ENCODE measurements around the gene RABAC1. TPM values are rescaled to one million over a fixed set of nuclear protein-coding genes. Genes with fewer than 3 reads are reported as not detected.

The RABAC1 gene
- total and polyA plus RNA-seq, 10 of the 15 experiments (the other 5 are each of a cell fraction or from before 2014, with no cell fraction given): 10.9 to 115 (median 49.2) TPM

GRCh38 chr19:41990028-41990427, 30.9 kb upstream of the RABAC1 start:
- in situ Hi-C loops (cut with MboI) (no loop called here), intact Hi-C loops (cut with micrococcal nuclease; ENCODE audit: unreplicated experiment) (no loop called here)
- ChIA-PET POLR2A (no interaction called here), SMC1A (ENCODE audit: uncharacterized antibody, unreplicated experiment) (no interaction called here), CTCF (no interaction called here), RAD21 (ENCODE audit: unreplicated experiment) (no interaction called here)
- H3K4me2 ChIP-seq (ENCODE audit: control insufficient read depth, insufficient read depth): no peak overlapping the region
- no peak overlapping the region for H3K4me3 ChIP-seq
- no peak for TF ChIP-seq HSF1 (IDR thresholded peaks at IDR 0.05; ENCODE audit: low read depth, low read length)
- TF ChIP-seq E2F8 (IDR thresholded peaks at IDR 0.05; ENCODE audit: low read depth, partially characterized antibody): no peak
- TF ChIP-seq HDAC6 (IDR thresholded peaks at IDR 0.05; ENCODE audit: unreplicated experiment): no peak
- no peak for TF ChIP-seq GATAD2B (conservative IDR thresholded peaks at IDR 0.05; ENCODE audit: low read depth)
- no peak for TF ChIP-seq ZBTB40 (IDR thresholded peaks at IDR 0.05; ENCODE audit: borderline replicate concordance)
- no peak for TF ChIP-seq GABPA (IDR thresholded peaks at IDR 0.05; ENCODE audit: low read depth)
- no peak for TF ChIP-seq IRF4 (IDR thresholded peaks at IDR 0.05; ENCODE audit: low read depth, low read length)
- no peak for TF ChIP-seq RELB (IDR thresholded peaks at IDR 0.05; ENCODE audit: low read depth)
- no peak for TF ChIP-seq CBX5 (IDR thresholded peaks at IDR 0.05; ENCODE audit: low read depth)
- TF ChIP-seq MLLT1 (IDR thresholded peaks at IDR 0.05): no peak
- TF ChIP-seq ASH2L (IDR thresholded peaks at IDR 0.05; ENCODE audit: borderline replicate concordance, low read depth): no peak
- BruUV-seq (replicated peaks): no TSS peak
- no peak overlapping the region for H3K9ac ChIP-seq (ENCODE audit: control insufficient read depth, insufficient read depth, low read length)
- DNase-seq (ENCODE audit: low read depth, low spot score) (no peak), ATAC-seq (no peak), FAIRE-seq (no peak)
- 35% methylated on average over 4 of the region's 4 CpGs for WGBS (ENCODE audit: insufficient coverage, insufficient replicate concordance, low lambda C conversion rate, missing lambda C conversion rate)
- no peaks in the 10 kb centered on the region for H3K79me2 ChIP-seq (ENCODE audit: control insufficient read depth, insufficient read depth, low read length)
- H3K9me3 ChIP-seq (replicated peaks; ENCODE audit: control insufficient read depth, insufficient read depth, low read length): no peaks in the 10 kb centered on the region
- H4K20me1 ChIP-seq (ENCODE audit: control insufficient read depth, insufficient read depth): no peaks in the 10 kb centered on the region
- H3K27me3 ChIP-seq (replicated peaks in 1 of 2; ENCODE audit: control insufficient read depth in 2 of 2, insufficient read depth in 2 of 2, low read length in 1 of 2): peaks cover 0 to 1% of the 10 kb centered on the region in 2 experiments; a peak in 2 of 4 replicates
- H3K4me1 ChIP-seq (ENCODE audit: control insufficient read depth, insufficient read depth, low read length): peaks cover 3% of the 10 kb centered on the region
- H3K36me3 ChIP-seq (ENCODE audit: control insufficient read depth in 2 of 2, insufficient read depth in 2 of 2, low read length in 1 of 2): no peaks in the 10 kb centered on the region
- H3K27ac ChIP-seq (ENCODE audit: control insufficient read depth, insufficient read depth): no peak overlapping the region
- H2AFZ ChIP-seq (ENCODE audit: control insufficient read depth, low read depth, low read length): no peak overlapping the region
